H1 (cell line): ENCODE data around the gene AP2B1. TPM values are rescaled to one million over a fixed set of nuclear protein-coding genes. Genes with fewer than 3 reads are reported as not detected.

Source experiments
- NRF1 ChIP-seq: IDR thresholded peaks from 2 replicates; pipeline ENCODE4 v1.6.1; 2011; ENCODE audit warnings: mild to moderate bottlenecking, low read depth, low read length, improper control_type of control experiment
- TCF12 ChIP-seq: IDR thresholded peaks from 2 replicates; pipeline ENCODE4 v1.6.1; 2011; ENCODE audit warnings: low read depth, mild to moderate bottlenecking, low read length
- polyA plus RNA-seq, 7 experiments: library from polyadenylated mRNA; depleted of rRNA in 3 of 7; stranded (reverse) in 5 of 7; unstranded in 2 of 7; fragments of >200 nt in 5 of 7; fragments of 200-250 nt in 2 of 7; gene quantifications; 1 replicate in 5 of 7; 2 replicates in 1 of 7; 4 replicates in 1 of 7; pipeline versions ENCODE4 v1.2.1 to v1.2.3, GENCODE V29; 2011 to 2013; ENCODE audit warnings: missing spikeins in 2 of 7, mixed read lengths in 2 of 7
- total RNA-seq: library from RNA; stranded (reverse); fragmentation: NEBNext Ultra II Directional; extraction: Animal tissue kit (Norgen Biotek cat#: 25700); gene quantifications from 2 replicates; pipeline ENCODE4 v1.2.1, GENCODE V29; 2021

Gene AP2B1
- total and polyA plus RNA-seq, 2 of the 8 experiments (the other 6 are each of a cell fraction or from before 2014, with no cell fraction given) = 95.5 to 199 TPM

- TF ChIP-seq TCF12 (no peak), NRF1 (no peak)
- TF ChIP-seq, all 59 proteins: peak for 0
Observed at GRCh38 chr17:35726127-35726952, 139.2 kb downstream of the AP2B1 start (continued).
